Raji (cell line): Measurements from ENCODE around the gene PDCD1LG2.

Source experiments
- POLR2A ChIP-seq: IDR thresholded peaks from 2 replicates; pipeline ENCODE4 v1.6.1; 2011; ENCODE audit warnings: low read depth, low read length, control low read depth; ENCODE audit not compliant: insufficient read depth

Gene PDCD1LG2

GRCh38 chr9:5569409-5569808 lies 59.1 kb downstream of the PDCD1LG2 start:
- TF ChIP-seq POLR2A, result no peak

GRCh38 chr9:5569891-5570290 lies 59.6 kb downstream of the PDCD1LG2 start:
- no peak for TF ChIP-seq POLR2A

- TF ChIP-seq POLR2A, result no peak
These were observed 61.4 kb downstream of the PDCD1LG2 start for GRCh38 chr9:5571629-5572232.

- no peak for TF ChIP-seq POLR2A
These were observed 63.8 kb downstream of the PDCD1LG2 start for GRCh38 chr9:5574097-5574496.

- TF ChIP-seq POLR2A, result no peak
These were observed 64.7 kb downstream of the PDCD1LG2 start for GRCh38 chr9:5575000-5575399.

- no peak for TF ChIP-seq POLR2A
These were observed 66.9 kb downstream of the PDCD1LG2 start for GRCh38 chr9:5577225-5577624.

GRCh38 chr9:5578018-5578697 lies 67.8 kb downstream of the PDCD1LG2 start:
- TF ChIP-seq POLR2A, result no peak

GRCh38 chr9:5578698-5579085 lies 68.4 kb downstream of the PDCD1LG2 start:
- no peak for TF ChIP-seq POLR2A

GRCh38 chr9:5579881-5580280 lies 69.5 kb downstream of the PDCD1LG2 start:
- TF ChIP-seq POLR2A, result no peak

- no peak for TF ChIP-seq POLR2A
These were observed 70.3 kb downstream of the PDCD1LG2 start for GRCh38 chr9:5580650-5581049.

- TF ChIP-seq POLR2A, result no peak
These were observed 72.5 kb downstream of the PDCD1LG2 start for GRCh38 chr9:5582835-5583195.

- TF ChIP-seq POLR2A, result no peak
These were observed 76.1 kb downstream of the PDCD1LG2 start for GRCh38 chr9:5586391-5586802.

- TF ChIP-seq POLR2A, result no peak
These were observed 76.7 kb downstream of the PDCD1LG2 start for GRCh38 chr9:5587024-5587423.

GRCh38 chr9:5592231-5592630 lies 81.9 kb downstream of the PDCD1LG2 start:
- no peak for TF ChIP-seq POLR2A

GRCh38 chr9:5592904-5593303 lies 82.6 kb downstream of the PDCD1LG2 start:
- TF ChIP-seq POLR2A, result no peak

- no peak for TF ChIP-seq POLR2A
These were observed 83.6 kb downstream of the PDCD1LG2 start for GRCh38 chr9:5593904-5594303.

GRCh38 chr9:5596173-5596572 lies 85.8 kb downstream of the PDCD1LG2 start:
- TF ChIP-seq POLR2A, result no peak
